Heart left ventricle (tissue), 16 donors: ENCODE measurements around the gene COX7A2. TPM values are rescaled to one million over a fixed set of nuclear protein-coding genes. Genes with fewer than 3 reads are reported as not detected.

Source experiments
- ATAC-seq, 4 donors: fragments of 200-7000 bp; cut with Tn5 transposase; one replicate each; pipeline ENCODE4 v1.9.1; 2020 to 2022; ENCODE audit warnings: moderate library complexity in 4 of 4, mild to moderate bottlenecking in 3 of 4, moderate number of reproducible peaks in 1 of 4
- DNase-seq, 5 donors: peaks; one replicate each; pipeline ENCODE4 v3.0.0-alpha.2; 2020
- H3K27ac ChIP-seq, 12 donors: fragments of 200-600 bp; sonication (generic) in 4 of 12; one replicate each; pipeline versions ENCODE4 v1.5.0 to v1.8.0; 2016 to 2022; ENCODE audit warnings: mild to moderate bottlenecking in 2 of 12
- H3K27me3 ChIP-seq, 9 donors: fragments of 200-600 bp; sonication (generic) in 2 of 9; one replicate each; pipeline versions ENCODE4 v1.5.1 to v1.8.0; 2016 to 2022; ENCODE audit warnings: mild to moderate bottlenecking in 3 of 9
- H3K36me3 ChIP-seq, 9 donors: fragments of 200-600 bp; sonication (generic) in 2 of 9; one replicate each; pipeline versions ENCODE4 v1.5.0 to v1.8.0; 2018 to 2022; ENCODE audit warnings: mild to moderate bottlenecking in 2 of 9
- H3K4me1 ChIP-seq, 12 donors: fragments of 200-600 bp; sonication (generic) in 4 of 12; one replicate each; pipeline versions ENCODE4 v1.5.0 to v1.8.0; 2016 to 2022; ENCODE audit warnings: mild to moderate bottlenecking in 3 of 12
- H3K4me3 ChIP-seq, 12 donors: fragments of 200-600 bp; sonication (generic) in 4 of 12; one replicate each; pipeline versions ENCODE4 v1.5.0 to v1.8.0; 2017 to 2022; ENCODE audit warnings: mild to moderate bottlenecking in 9 of 12, moderate library complexity in 4 of 12
- H3K9me3 ChIP-seq, 12 donors: fragments of 200-600 bp; sonication (generic) in 4 of 12; one replicate each; pipeline versions ENCODE4 v1.5.0 to v1.8.0; 2016 to 2022; ENCODE audit warnings: mild to moderate bottlenecking in 1 of 12
- CTCF ChIP-seq, 12 donors: fragments of 200-600 bp; sonication (generic) in 4 of 12; IDR thresholded peaks; one replicate each; pipeline versions ENCODE4 v1.5.0 to v1.8.0; 2018 to 2022; ENCODE audit warnings: antibody characterized with exemption in 12 of 12, mild to moderate bottlenecking in 5 of 12
- POLR2A ChIP-seq, 2 donors: fragments of 450-650 bp; IDR thresholded peaks; one replicate each; pipeline ENCODE4 v1.6.1; 2017; ENCODE audit warnings: antibody characterized with exemption in 2 of 2, mild to moderate bottlenecking in 2 of 2, moderate library complexity in 2 of 2
- WGBS, 4 donors: extraction: QIAGEN DNeasy Blood & Tissue Kit in 2 of 4; methylation state at CpG; one replicate each; pipeline versions ENCODE4 v1.1.5 to v1.1.7; 2013 to 2018; 5-methylcytosine and 5-hydroxymethylcytosine counted together
- intact Hi-C, 10 donors: fragments of 100-400 bp; cut with DNase I; formaldehyde crosslinking; loops; one replicate each; pipeline versions ENCODE4 v1.11.1 to v1.14.2; 2022
- polyA plus RNA-seq, 2 donors: library from polyadenylated mRNA; stranded (reverse); fragments of 200-250 nt; gene quantifications; one replicate each; pipeline ENCODE4 v1.2.3, GENCODE V29; 2013
- total RNA-seq, 9 donors: library from RNA; depleted of rRNA in 2 of 9; stranded (reverse); fragments of >200 nt in 2 of 9; fragmentation: NEBNext Ultra II Directional in 3 of 9; extraction: Animal tissue kit (Norgen Biotek cat#: 25700) in 3 of 9; gene quantifications; one replicate each; pipeline versions ENCODE4 v1.1.0 to v1.2.4, GENCODE V29; 2016 to 2023
- donor health status: ischemic (EF 13 %, LVEDD 7.1; RV severe dilation, severe dysfunction).
- donor health status: healthy with polysubstance abuse.
- donor health status: DM: no; HTN: yes; CAD: no.
- donor health status: DM: no; HTN: no; CAD: no.
- donor health status: ischemic (EF 25% LVEDD 6.9; RV normal size, moderate dysfunction).
- donor health status: ischemic (EF 25% LVEDD 5.7; RV mildly dilated, moderate dysfunction).
- donor health status: healthy.
- donor health status: DM: yes; HTN: yes; CAD: no.
- donor health status: ischemic (EF 35%, LVEDD 5.7; RV mildly dilated, moderate dysfunction).
- donor health status: nonischemic (EF 11% LVEDD 7.7; RV severe dilation, severe dysfunction).
- donor health status: DM: yes; HTN: yes; CAD: no.
- donor health status: PGD.
- donor health status: ischemic (EF 29% LVEDD 5.4; RV normal size, mild dysfunction).
- donor health status: nonischemic (EF 23%, LVEDD 6.1; RV moderate dilation, normal function).

Gene COX7A2
- total and polyA plus RNA-seq, 11 donors = 646 to 1,466 (median 1,110) TPM

- intact Hi-C loops = loop anchor here in 1 of 10 donors (5.0 kb wide), 1 partner anchor 264 kb away; no protein-coding TSS in a partner anchor
- Histone ChIP-seq H3K27ac (no peak overlapping the region), H3K27me3 (no peaks in the 10 kb centered on the region), H3K36me3 (peaks cover 0 to 79% (median 65%) of the 10 kb centered on the region in 9 donors), H3K4me3 (no peak overlapping the region), H3K9me3 (no peaks in the 10 kb centered on the region), H3K4me1 (peaks cover 0 to 33% (median 18%) of the 10 kb centered on the region in 12 donors)
- no peak for TF ChIP-seq CTCF (IDR thresholded peaks at IDR 0.05)
- no peak for TF ChIP-seq POLR2A (IDR thresholded peaks at IDR 0.05)
- ATAC-seq (no peak), DNase-seq (no peak)
Observed at GRCh38 chr6:75263401-75263750, 19.8 kb upstream of the COX7A2 start.

- no peak for ATAC-seq
Observed at GRCh38 chr6:75262716-75263400, 19.3 kb upstream of the COX7A2 start.

GRCh38 chr6:75261299-75261698 lies 17.7 kb upstream of the COX7A2 start:
- H3K36me3 ChIP-seq = peaks cover 0 to 96% (median 79%) of the 10 kb centered on the region in 9 donors
- no peak overlapping the region for H3K4me3 ChIP-seq
- intact Hi-C loops = loop anchor here in 1 of 10 donors (5.0 kb wide), 1 partner anchor 266 kb away; no protein-coding TSS in a partner anchor
- no peak overlapping the region for H3K27ac ChIP-seq
- H3K27me3 ChIP-seq = no peaks in the 10 kb centered on the region
- peaks cover 0 to 13% (median 0%) of the 10 kb centered on the region in 12 donors for H3K4me1 ChIP-seq
- ATAC-seq = no peak
- no peak for TF ChIP-seq POLR2A (IDR thresholded peaks at IDR 0.05)
- TF ChIP-seq CTCF (IDR thresholded peaks at IDR 0.05) = no peak
- no peak for DNase-seq
- 96 to 100% (median 99%) methylated on average over 1 of the region's 1 CpG for WGBS, 4 donors
- no peaks in the 10 kb centered on the region for H3K9me3 ChIP-seq

More at GRCh38 chr6:75262716-75263400, 19.3 kb upstream of the COX7A2 start:
- no peak for TF ChIP-seq POLR2A (IDR thresholded peaks at IDR 0.05)
- TF ChIP-seq CTCF (IDR thresholded peaks at IDR 0.05) = no peak
- Histone ChIP-seq H3K27ac (no peak overlapping the region), H3K4me3 (no peak overlapping the region), H3K9me3 (no peaks in the 10 kb centered on the region), H3K4me1 (peaks cover 0 to 27% (median 14%) of the 10 kb centered on the region in 12 donors), H3K36me3 (peaks cover 0 to 84% (median 70%) of the 10 kb centered on the region in 9 donors), H3K27me3 (no peaks in the 10 kb centered on the region)
- 76 to 83% (median 81%) methylated on average over 4 of the region's 4 CpGs for WGBS, 4 donors
- no peak for DNase-seq
- intact Hi-C loops = loop anchor here in 1 of 10 donors (5.0 kb wide), 1 partner anchor 264 kb away; no protein-coding TSS in a partner anchor

- no peaks in the 10 kb centered on the region for H3K27me3 ChIP-seq
- DNase-seq (no peak), ATAC-seq (no peak)
- H3K27ac ChIP-seq = no peak overlapping the region
- peaks cover 0 to 6% (median 0%) of the 10 kb centered on the region in 12 donors for H3K4me1 ChIP-seq
- no peak for TF ChIP-seq CTCF (IDR thresholded peaks at IDR 0.05)
- TF ChIP-seq POLR2A (IDR thresholded peaks at IDR 0.05) = no peak
- H3K9me3 ChIP-seq = no peaks in the 10 kb centered on the region
- WGBS, 4 donors = 99 to 100% (median 99%) methylated on average over 1 of the region's 1 CpG
- H3K4me3 ChIP-seq = no peak overlapping the region
- intact Hi-C loops = no loop called here
- peaks cover 0 to 98% (median 77%) of the 10 kb centered on the region in 9 donors for H3K36me3 ChIP-seq
Observed at GRCh38 chr6:75257343-75258087, 13.9 kb upstream of the COX7A2 start.
